Suprapubic skin (tissue), 4 donors: ENCODE data around the gene AK4. TPM values are rescaled to one million over a fixed set of nuclear protein-coding genes. Genes with fewer than 3 reads are reported as not detected.

Experiments
- DNase-seq, 2 donors: peaks; one replicate each; pipeline ENCODE4 v3.0.0-alpha.2; 2019; ENCODE audit warnings: low spot score in 2 of 2
- H3K27ac ChIP-seq: fragments of 200-600 bp; sonication (generic); one replicate; pipeline ENCODE4 v1.5.1; 2019
- H3K27me3 ChIP-seq: fragments of 200-600 bp; sonication (generic); one replicate; pipeline ENCODE4 v1.5.1; 2019
- H3K36me3 ChIP-seq: fragments of 200-600 bp; sonication (generic); one replicate; pipeline ENCODE4 v1.5.1; 2019
- H3K4me1 ChIP-seq: fragments of 200-600 bp; sonication (generic); one replicate; pipeline ENCODE4 v1.5.1; 2019
- H3K4me3 ChIP-seq: fragments of 200-600 bp; sonication (generic); one replicate; pipeline ENCODE4 v1.5.1; 2019; ENCODE audit warnings: mild to moderate bottlenecking
- H3K9me3 ChIP-seq: fragments of 200-600 bp; sonication (generic); one replicate; pipeline ENCODE4 v1.5.1; 2019
- CTCF ChIP-seq, 2 donors: fragments of 200-600 bp in 1 of 2; fragments of 450-650 bp in 1 of 2; sonication (generic) in 1 of 2; IDR thresholded peaks; one replicate each; pipeline ENCODE4 v1.5.1; 2016 to 2019; ENCODE audit warnings: antibody characterized with exemption in 2 of 2, mild to moderate bottlenecking in 1 of 2, moderate library complexity in 1 of 2
- EP300 ChIP-seq: sonication (generic); formaldehyde crosslinking; IDR thresholded peaks from one replicate; pipeline ENCODE4 v1.6.1; 2017; ENCODE audit warnings: antibody characterized with exemption
- POLR2A ChIP-seq, 2 donors: fragments of 450-650 bp; IDR thresholded peaks; one replicate each; pipeline ENCODE4 v1.6.1; 2017; ENCODE audit warnings: antibody characterized with exemption in 2 of 2, mild to moderate bottlenecking in 2 of 2, moderate library complexity in 2 of 2
- POLR2AphosphoS5 ChIP-seq, 3 donors: sonication (generic); formaldehyde crosslinking; IDR thresholded peaks; one replicate each; pipeline ENCODE4 v1.6.1; 2017; ENCODE audit warnings: antibody characterized with exemption in 3 of 3
- WGBS: methylation state at CpG from one replicate; pipeline ENCODE4 v1.1.5; 2018; 5-methylcytosine and 5-hydroxymethylcytosine counted together
- total RNA-seq, 4 donors: library from RNA; depleted of rRNA; stranded (reverse); fragments of >200 nt; gene quantifications; one replicate each; pipeline ENCODE4 v1.1.0, GENCODE V29; 2016

The AK4 gene
- total RNA-seq, 4 donors from 2014 or later, result 35.7 to 62.5 (median 54.8) TPM

- H3K4me3 ChIP-seq, result no peak overlapping the region
- DNase-seq, result no peak
- no peaks in the 10 kb centered on the region for H3K9me3 ChIP-seq
- H3K36me3 ChIP-seq, result peaks cover 6% of the 10 kb centered on the region
- no peaks in the 10 kb centered on the region for H3K4me1 ChIP-seq
- H3K27me3 ChIP-seq, result no peaks in the 10 kb centered on the region
- WGBS, result 82% methylated on average over 9 of the region's 10 CpGs
- H3K27ac ChIP-seq, result no peak overlapping the region
- no peak for TF ChIP-seq POLR2A (IDR thresholded peaks at IDR 0.05)
- TF ChIP-seq EP300, result no peak
- TF ChIP-seq CTCF (IDR thresholded peaks at IDR 0.05), result no peak
- TF ChIP-seq POLR2AphosphoS5 (IDR thresholded peaks at IDR 0.05), result no peak
Observed at GRCh38 chr1:65221638-65222339, 73.8 kb downstream of the AK4 start.

DNA sequence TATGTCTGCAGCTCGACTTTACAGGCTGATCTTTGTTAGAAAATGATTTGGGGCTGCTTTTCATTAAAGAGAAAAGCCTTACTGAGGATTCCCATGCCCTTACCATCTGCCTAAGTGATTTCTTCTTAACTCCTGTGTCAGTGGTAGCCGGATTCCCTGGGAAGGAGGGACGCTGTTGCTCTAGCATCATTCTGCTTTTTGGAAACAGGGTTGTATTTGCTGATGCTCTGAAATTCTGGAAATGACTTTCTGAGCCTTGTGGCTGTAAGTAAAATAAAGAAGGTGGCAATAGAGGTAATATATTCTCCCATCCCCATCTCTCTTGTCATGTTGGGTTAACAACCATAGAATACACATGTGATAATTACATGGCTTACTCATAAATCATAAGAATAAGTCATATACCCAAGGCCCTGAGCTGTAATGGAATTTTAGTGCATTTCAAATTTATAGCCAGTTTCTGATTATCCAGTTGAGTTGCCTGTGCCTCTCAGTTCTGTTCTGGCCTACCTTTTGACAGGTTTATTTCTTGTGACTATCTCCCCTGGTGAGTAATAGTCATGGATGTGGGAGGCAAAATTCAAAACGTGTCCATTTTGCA, 74.4 kb downstream of the AK4 start:
- no peaks in the 10 kb centered on the region for H3K27me3 ChIP-seq
- H3K36me3 ChIP-seq, result peaks cover 6% of the 10 kb centered on the region
- TF ChIP-seq POLR2AphosphoS5 (IDR thresholded peaks at IDR 0.05) (no peak), EP300 (no peak), POLR2A (IDR thresholded peaks at IDR 0.05) (no peak), CTCF (IDR thresholded peaks at IDR 0.05) (no peak)
- DNase-seq, result no peak
- H3K4me1 ChIP-seq, result no peaks in the 10 kb centered on the region
- H3K9me3 ChIP-seq, result no peaks in the 10 kb centered on the region
- H3K4me3 ChIP-seq, result no peak overlapping the region
- no peak overlapping the region for H3K27ac ChIP-seq
- WGBS, result 78% methylated on average over 4 of the region's 4 CpGs

DNA sequence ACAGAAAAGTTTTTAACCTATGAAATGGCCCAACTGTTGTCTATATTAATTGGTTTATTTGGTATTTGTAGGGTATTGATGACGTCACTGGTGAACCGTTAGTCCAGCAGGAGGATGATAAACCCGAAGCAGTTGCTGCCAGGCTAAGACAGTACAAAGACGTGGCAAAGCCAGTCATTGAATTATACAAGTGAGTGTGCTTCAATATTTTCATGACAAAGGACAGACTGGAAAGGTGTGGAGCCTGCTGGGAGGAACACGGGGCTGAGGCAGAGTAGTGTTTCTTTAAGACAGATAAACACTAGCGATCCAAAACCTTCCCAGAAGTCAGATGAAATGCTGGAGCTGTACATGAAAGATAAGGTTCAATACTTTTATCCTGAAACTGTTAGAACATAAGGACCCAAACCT, 76.7 kb downstream of the AK4 start:
- no peaks in the 10 kb centered on the region for H3K27me3 ChIP-seq
- no peaks in the 10 kb centered on the region for H3K4me1 ChIP-seq

GRCh38 chr1:65225179-65225578, 77.2 kb downstream of the AK4 start:
- no peak for DNase-seq
- no peaks in the 10 kb centered on the region for H3K27me3 ChIP-seq
- no peak overlapping the region for H3K4me3 ChIP-seq
- H3K36me3 ChIP-seq, result peaks cover 6% of the 10 kb centered on the region
- no peak overlapping the region for H3K27ac ChIP-seq
- no peaks in the 10 kb centered on the region for H3K9me3 ChIP-seq
- no peak for TF ChIP-seq CTCF (IDR thresholded peaks at IDR 0.05)
- no peaks in the 10 kb centered on the region for H3K4me1 ChIP-seq
- WGBS, result 98% methylated on average over 3 of the region's 3 CpGs

More for the DNA sequence above, 76.7 kb downstream of the AK4 start:
- TF ChIP-seq EP300 (no peak), CTCF (IDR thresholded peaks at IDR 0.05) (no peak), POLR2AphosphoS5 (IDR thresholded peaks at IDR 0.05) (no peak), POLR2A (IDR thresholded peaks at IDR 0.05) (no peak)
- DNase-seq, result no peak
- Histone ChIP-seq H3K36me3 (peaks cover 6% of the 10 kb centered on the region), H3K4me3 (no peak overlapping the region), H3K9me3 (no peaks in the 10 kb centered on the region), H3K27ac (no peak overlapping the region)
- WGBS, result 84% methylated on average over 6 of the region's 6 CpGs

GRCh38 chr1:65229201-65229600, 81.2 kb downstream of the AK4 start:
- no peak overlapping the region for H3K27ac ChIP-seq
- no peak overlapping the region for H3K4me3 ChIP-seq
- no peaks in the 10 kb centered on the region for H3K27me3 ChIP-seq
- no peaks in the 10 kb centered on the region for H3K9me3 ChIP-seq
- peaks cover 6% of the 10 kb centered on the region for H3K36me3 ChIP-seq
- WGBS, result over 99% methylated on average over 5 of the region's 5 CpGs
- DNase-seq, result no peak
- H3K4me1 ChIP-seq, result no peaks in the 10 kb centered on the region
- TF ChIP-seq CTCF (IDR thresholded peaks at IDR 0.05) (no peak), EP300 (no peak), POLR2AphosphoS5 (IDR thresholded peaks at IDR 0.05) (no peak), POLR2A (IDR thresholded peaks at IDR 0.05) (no peak)
